Right forelimb (tissue), 1 donor: Measurements from ENCODE around the gene TEX44.

Experiments used
- DNase-seq: peaks from one replicate; pipeline ENCODE4 v3.0.0-alpha.2; 2018

The TEX44 gene

GRCh38 chr2:231606941-231607340 lies 14.3 kb downstream of the TEX44 start:
- DNase-seq, result no peak

GRCh38 chr2:231611273-231612108 lies 18.8 kb downstream of the TEX44 start:
- DNase-seq, result no peak

GRCh38 chr2:231612109-231612455 lies 19.4 kb downstream of the TEX44 start:
- no peak for DNase-seq

- peak; percentile 96 for DNase-seq
Observed at GRCh38 chr2:231612456-231613330, 20.0 kb downstream of the TEX44 start.

- no peak for DNase-seq
Observed at GRCh38 chr2:231613331-231613662, 20.6 kb downstream of the TEX44 start.

GRCh38 chr2:231613663-231614558 lies 21.2 kb downstream of the TEX44 start:
- DNase-seq, result peak; percentile 92

- peak; percentile 82 for DNase-seq
Observed at GRCh38 chr2:231614559-231615057, 21.9 kb downstream of the TEX44 start.

GRCh38 chr2:231615058-231615671 lies 22.5 kb downstream of the TEX44 start:
- peak; percentile 75 for DNase-seq

GRCh38 chr2:231616296-231616695 lies 23.6 kb downstream of the TEX44 start:
- DNase-seq, result no peak

- DNase-seq, result no peak
Observed at GRCh38 chr2:231617059-231617926, 24.6 kb downstream of the TEX44 start.

- peak; percentile 78 for DNase-seq
Observed at GRCh38 chr2:231621051-231621879, 28.6 kb downstream of the TEX44 start.

- no peak for DNase-seq
Observed at GRCh38 chr2:231622963-231623362, 30.3 kb downstream of the TEX44 start.

- DNase-seq, result no peak
Observed at GRCh38 chr2:231626449-231626848, 33.8 kb downstream of the TEX44 start.

- no peak for DNase-seq
Observed at GRCh38 chr2:231627384-231628120, 34.9 kb downstream of the TEX44 start.

- no peak for DNase-seq
Observed at GRCh38 chr2:231632559-231633142, 40.0 kb downstream of the TEX44 start.

- DNase-seq, result no peak
Observed at GRCh38 chr2:231633241-231633976, 40.7 kb downstream of the TEX44 start.

GRCh38 chr2:231634412-231634811 lies 41.7 kb downstream of the TEX44 start:
- no peak for DNase-seq
